ENCODE measurements around the gene RPAP3.

RPAP3 gene

GRCh38 chr12:47734725-47735480, 29.1 kb upstream of the RPAP3 start:
- no peak for TF ChIP-seq CTCF (conservative IDR thresholded peaks at IDR 0.05)
- no peak overlapping the region for H3K27ac ChIP-seq

GRCh38 chr12:47733142-47733541, 27.3 kb upstream of the RPAP3 start:
- H3K27ac ChIP-seq, result no peak overlapping the region
- no peak for TF ChIP-seq CTCF (conservative IDR thresholded peaks at IDR 0.05)

GRCh38 chr12:47732504-47732903, 26.7 kb upstream of the RPAP3 start:
- TF ChIP-seq CTCF (conservative IDR thresholded peaks at IDR 0.05), result no peak
- no peak overlapping the region for H3K27ac ChIP-seq

- TF ChIP-seq CTCF (conservative IDR thresholded peaks at IDR 0.05), result no peak
- H3K27ac ChIP-seq, result no peak overlapping the region
Observed at GRCh38 chr12:47731723-47732122, 25.9 kb upstream of the RPAP3 start.

GRCh38 chr12:47730341-47730744, 24.5 kb upstream of the RPAP3 start:
- no peak for TF ChIP-seq CTCF (conservative IDR thresholded peaks at IDR 0.05)
- peak overlapping the region; percentile 23 for H3K27ac ChIP-seq

GRCh38 chr12:47729233-47729632, 23.4 kb upstream of the RPAP3 start:
- H3K27ac ChIP-seq, result 0 out of 2 replicates have a peak overlapping the region, but pooled peaks have one; percentile 23
- TF ChIP-seq CTCF (conservative IDR thresholded peaks at IDR 0.05), result no peak

GRCh38 chr12:47725893-47726292, 20.1 kb upstream of the RPAP3 start:
- no peak for TF ChIP-seq CTCF (conservative IDR thresholded peaks at IDR 0.05)
- no peak overlapping the region for H3K27ac ChIP-seq
